HG03521 (cell line): Measurements from ENCODE around the gene UBE2B.
"Not testable (repeated sequence)": the region's sequence is repeated elsewhere in the genome, so short reads cannot be mapped to it uniquely, and the experiment has no call there.

Experiments
- ATAC-seq: cut with Tn5 transposase; IDR thresholded peaks from one replicate; pipeline ENCODE4 v1.9.1; 2021; ENCODE audit warnings: mild to moderate bottlenecking, moderate library complexity; ENCODE audit not compliant: unreplicated experiment

Gene UBE2B

DNA sequence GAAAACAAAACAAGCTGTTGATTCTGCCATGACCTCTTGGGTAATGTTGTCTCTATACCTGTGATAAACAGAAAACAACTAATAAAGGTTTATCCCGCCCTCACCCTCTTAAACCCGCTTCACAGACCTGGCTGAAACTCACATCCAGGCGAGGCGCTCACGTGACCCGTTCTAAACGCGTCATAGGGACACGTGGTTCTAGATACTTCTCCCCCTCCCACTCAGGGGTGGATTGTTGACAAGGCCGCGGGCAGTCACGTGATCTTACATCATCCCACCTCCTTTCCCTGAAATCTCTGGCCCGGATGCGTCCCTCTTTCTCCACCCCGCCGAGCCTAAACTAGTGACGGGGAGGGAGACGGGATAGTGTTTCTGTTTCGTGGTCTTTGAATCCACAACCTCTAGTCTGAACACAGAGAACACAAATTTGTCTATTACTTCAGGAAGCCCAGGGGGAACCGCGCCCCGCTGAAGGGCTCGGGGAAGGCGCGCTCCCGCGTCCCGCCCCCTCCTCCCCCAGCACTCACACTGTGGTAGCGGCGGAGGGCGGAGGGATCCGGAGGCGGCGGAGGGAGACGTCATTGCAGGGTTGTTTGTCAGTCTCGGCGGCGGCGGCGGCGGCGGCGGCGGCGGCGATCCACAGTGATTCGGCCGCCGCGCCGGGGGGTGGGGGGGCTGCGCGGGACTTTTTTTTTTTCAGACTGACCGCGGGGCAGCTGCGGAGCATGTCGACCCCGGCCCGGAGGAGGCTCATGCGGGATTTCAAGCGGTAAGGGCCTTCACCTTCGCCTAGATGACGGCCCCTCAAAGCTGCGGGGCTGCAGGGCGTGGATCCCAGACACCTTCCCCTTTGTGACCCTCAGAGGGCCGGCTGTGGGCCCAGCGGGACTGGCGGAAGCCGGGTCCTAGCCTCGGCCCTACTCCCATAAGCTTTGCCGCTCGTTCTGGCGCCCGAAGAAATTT is at the start of gene UBE2B:
Gene UBE2B (plus strand): TSS at position 699 of the 963 bp plus-strand sequence. CDS start 27 bp downstream, at position 726.
- peak; percentile 72 for ATAC-seq

DNA sequence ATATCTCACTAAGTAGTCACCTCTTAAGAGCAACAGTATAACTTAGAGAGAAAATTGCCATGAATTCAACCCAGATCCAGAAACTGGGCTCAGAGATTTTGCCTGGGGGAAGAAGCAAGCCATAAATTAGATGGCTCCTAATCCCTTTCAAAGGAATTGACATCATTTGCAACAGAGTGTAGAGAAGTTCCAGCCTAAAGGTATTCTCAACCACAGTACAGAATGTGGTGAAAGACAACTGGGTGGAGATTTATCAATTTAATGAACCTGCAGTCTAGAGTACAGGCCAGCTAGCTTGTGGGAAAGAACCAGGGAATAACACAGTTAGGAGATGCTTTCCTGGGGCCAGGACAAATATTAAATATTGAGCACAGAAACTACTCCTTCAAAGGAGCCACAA is 44.0 kb upstream of the UBE2B start:
- ATAC-seq, result no peak

DNA sequence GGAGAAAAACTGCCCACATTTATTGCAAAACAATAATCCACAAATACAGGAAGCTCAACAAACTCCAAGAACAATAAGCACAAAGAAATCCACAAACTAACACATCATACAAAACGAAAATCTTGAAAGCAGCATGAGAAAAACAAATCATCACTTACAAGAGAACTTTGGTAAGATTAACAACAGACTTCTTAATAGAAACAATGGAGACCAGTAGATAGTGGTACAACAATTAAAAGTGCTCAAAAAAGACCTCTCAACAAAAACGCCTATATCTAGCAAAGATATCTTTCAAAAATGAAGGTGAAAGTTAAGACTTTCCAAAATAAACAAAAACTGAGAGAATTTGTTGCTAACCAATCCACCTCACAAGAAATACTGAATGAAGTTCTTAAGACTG is 42.8 kb upstream of the UBE2B start:
- ATAC-seq, result no peak

DNA sequence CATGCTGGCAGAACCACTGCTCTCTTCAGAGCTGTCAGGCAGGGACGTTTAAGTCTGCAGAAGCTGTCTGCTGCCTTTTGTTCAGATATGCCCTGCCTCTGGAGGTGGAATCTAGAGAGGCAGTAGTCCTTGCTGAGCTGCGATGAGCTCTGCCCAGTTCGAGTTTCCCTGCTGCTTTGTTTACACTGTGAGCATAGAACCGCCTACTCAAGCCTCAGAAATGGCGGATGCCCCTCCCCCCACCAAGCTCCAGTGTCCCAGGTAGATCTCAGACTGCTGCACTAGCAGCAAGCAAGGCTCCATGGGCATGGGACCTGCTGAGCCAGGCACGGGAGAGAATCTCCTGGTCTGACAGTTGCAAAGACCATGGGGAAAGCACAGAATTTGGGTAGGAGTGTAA is 34.5 kb upstream of the UBE2B start:
- ATAC-seq, result not testable (repeated sequence)

DNA sequence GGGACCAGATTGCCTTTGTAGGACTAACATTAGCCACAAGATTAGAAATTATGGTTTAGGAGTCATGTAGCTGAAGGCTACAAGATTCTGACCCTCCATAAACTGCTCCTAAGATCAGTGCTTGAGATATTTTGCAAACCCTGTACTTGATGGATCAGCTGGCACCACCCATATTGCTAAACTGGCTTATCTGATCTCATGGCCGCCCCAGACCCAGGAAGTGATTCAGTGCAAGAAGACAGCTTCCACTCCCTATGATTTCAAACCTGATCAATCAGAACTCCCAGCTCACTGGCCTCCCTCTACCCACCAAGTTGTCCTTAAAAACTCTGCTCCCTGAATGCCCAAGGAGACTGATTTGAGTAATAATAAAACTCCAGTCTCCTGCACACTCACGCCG is 27.9 kb upstream of the UBE2B start:
- not testable (repeated sequence) for ATAC-seq

DNA sequence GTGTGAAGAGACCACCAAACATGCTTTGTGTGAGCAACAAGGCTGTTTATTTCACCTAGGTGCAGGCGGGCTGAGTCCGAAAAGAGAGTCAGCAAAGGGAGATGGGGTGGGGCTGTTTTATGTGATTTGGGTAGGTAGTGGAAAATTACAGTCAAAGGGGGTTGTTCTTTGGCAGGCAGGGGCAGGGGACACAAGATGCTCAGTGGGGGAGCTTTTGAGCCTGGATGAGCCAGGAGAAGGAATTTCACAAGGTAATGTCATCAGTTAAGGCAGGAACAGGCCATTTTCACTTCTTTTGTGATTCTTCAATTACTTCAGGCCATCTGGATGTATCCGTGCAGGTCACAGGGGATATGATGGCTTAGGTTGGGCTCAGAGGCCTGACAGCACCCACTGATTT is 25.9 kb upstream of the UBE2B start:
- not testable (repeated sequence) for ATAC-seq

DNA sequence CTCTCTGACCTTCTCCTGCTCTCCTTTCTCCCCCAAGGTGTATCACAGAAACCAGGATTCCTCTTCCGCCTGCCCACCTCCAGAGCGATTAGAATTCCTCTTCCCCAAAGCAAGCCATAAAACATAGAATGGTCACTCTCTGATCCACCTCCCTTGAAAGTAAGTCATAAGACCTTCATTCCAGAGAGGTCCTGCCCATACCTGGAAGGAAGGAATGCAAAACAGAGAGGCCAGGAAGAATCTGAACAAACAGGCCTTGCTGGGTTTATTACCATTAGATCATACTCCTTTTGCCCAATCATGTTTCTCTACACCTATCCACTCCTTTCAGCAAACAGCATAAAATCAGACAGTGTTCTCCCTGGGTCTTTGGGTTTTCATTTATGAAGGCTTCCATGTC is 25.4 kb upstream of the UBE2B start:
- no peak for ATAC-seq

DNA sequence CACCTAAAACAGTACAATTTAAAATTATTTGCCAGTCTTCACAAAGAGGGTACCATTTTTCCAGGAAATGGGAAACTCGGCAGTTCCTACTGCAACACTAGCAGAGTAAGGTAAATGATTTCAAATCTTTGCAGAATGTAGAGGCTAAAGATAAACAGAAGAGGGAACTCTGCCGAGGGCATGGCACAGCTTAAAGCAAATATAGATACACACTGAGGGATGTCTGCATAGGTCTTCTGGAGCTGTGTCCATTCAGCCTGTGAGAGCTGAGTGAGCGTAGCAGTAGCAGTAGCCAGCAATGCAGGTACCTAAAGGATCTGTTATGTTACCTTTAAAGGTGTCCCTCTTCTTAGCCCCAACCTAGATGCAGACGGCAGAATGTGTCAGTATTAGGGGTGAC is 21.9 kb upstream of the UBE2B start:
- ATAC-seq, result no peak

DNA sequence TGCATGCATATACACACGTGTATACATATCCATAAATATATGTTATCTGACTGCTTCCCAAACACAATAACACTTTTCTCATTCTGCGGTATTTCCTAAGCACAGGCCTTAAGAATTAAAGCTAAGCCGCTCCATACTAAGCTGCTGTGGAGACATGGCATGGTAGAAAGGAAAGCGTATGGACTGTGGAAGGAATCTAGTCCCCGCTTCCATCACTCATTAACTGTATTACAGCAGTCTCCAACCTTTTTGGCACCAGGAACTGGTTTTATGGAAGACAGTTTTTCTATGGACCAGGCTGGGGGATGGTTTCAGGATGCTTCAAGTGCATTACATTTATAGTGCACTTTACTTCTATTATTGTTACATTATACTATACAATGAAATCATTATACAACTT is 15.7 kb upstream of the UBE2B start:
- no peak for ATAC-seq

DNA sequence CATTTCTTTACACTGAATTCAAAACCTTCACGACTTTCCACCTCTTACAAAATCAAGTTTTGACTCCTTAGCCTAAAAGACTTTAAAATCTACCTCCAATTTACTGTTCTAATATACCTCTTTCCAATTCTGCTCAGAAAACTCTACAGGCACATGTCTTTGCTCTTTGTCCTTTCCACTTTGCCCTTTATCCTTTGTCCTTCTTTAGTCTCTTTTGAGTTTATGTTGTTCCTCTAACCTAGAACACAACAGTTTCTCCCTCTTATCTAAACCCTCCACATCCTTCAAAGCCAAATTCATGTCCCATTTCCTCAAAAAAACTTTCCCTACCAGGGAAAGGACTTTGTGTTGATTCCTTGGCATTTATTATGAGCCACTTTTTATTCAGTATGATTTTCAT is 5.8 kb upstream of the UBE2B start:
- ATAC-seq, result no peak

DNA sequence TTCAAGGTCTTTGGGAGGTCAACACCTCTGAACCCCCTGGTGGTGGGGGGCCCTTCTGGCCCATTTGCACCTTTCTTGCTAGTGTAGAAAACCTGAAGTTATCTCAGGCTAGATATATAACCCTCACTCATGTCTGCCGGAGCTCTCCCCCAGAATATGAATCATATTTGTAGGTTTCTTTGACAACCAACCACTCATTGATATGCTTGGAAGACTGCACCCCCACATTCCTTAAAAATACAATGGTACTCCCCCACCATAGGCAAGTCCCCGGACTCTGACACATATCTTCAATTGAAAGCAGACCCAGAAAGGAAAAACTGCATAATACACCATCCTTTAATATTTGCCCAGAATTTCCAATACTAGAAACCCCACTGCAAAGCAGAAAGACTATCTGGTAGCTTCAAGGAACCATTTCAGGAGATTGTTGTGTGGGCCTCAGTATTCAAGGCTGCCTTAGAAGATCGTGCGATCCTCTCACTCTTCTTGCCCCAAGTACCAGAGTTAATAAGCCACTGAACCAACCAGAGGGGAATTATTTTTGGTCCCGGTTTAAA is 978 bp upstream of the UBE2B start:
- peak; percentile 3 for ATAC-seq

DNA sequence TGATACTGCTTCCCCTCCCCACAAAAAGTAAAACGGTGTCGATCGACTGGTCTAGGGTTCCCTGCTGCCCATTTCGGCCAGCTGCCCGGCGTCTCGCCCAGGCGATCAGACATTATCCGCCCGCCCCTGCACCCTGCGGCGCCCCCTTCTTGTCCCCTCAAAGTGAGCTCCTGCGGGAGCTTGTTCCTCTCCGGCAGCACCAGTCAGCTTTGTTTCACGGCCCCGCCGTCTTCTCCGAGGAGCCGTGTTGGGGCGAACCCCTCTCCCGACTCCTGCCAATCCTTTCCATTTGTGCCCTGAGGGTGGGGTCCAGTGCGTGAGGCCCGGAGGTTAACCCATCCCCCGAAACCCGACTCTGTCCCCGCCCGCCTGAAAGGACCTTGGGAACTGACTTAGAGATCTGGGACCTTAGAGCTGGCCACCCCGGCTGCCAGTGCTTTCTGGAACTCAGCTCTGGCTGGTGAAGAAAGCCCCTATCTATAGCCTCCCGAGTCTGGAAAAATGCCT is 518 bp downstream of the UBE2B start:
- peak; percentile 2 for ATAC-seq

DNA sequence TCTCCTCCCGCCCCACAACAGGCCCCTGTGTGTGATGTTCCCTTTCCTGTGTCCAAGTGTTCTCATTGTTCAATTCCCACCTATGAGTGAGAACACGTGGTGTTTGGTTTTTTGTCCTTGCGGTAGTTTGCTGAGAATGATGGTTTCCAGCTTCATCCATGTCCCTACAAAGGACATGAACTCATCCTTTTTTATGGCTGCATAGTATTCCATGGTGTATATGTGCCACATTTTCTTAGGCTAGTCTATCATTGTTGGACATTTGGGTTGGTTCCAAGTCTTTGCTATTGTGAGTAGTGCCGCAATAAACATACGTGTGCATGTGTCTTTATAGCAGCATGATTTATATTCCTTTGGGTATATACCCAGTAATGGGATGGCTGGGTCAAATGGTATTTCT is 2.3 kb downstream of the UBE2B start:
- not testable (repeated sequence) for ATAC-seq

DNA sequence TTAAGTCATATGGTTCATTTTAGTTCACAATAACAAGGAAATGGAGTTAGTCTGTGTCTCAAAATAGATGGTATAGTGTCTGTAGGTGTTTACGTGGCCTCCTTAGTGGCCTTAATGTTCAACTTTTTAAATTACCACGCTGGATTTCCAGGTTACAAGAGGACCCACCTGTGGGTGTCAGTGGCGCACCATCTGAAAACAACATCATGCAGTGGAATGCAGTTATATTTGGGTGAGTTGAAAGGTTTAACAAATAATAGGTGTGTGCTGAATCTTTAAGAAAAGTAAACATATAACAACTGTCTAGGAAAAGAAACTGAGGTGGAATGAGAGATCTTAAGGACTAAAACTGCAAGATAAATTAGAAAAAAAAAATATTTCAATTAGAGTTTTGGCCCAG is 2.9 kb downstream of the UBE2B start:
- no peak for ATAC-seq

DNA sequence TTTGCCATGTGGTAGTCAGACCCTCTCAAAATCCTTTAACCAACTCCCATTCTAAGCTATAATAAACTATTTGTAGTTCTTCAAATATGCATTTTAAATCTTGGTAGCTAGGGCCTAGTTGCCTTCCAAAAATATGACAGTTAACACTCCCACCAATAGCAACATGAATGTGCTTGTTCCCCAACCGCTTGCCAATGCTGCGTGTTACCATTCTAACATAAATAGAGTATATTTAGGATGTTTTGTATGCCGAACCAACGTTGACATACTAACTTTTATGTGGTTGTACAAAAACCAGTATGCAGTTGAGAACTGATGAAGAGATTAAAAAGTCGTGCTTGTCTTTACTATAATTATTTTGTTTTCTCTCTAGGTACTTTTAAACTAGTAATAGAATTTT is 9.0 kb downstream of the UBE2B start:
- ATAC-seq, result no peak

DNA sequence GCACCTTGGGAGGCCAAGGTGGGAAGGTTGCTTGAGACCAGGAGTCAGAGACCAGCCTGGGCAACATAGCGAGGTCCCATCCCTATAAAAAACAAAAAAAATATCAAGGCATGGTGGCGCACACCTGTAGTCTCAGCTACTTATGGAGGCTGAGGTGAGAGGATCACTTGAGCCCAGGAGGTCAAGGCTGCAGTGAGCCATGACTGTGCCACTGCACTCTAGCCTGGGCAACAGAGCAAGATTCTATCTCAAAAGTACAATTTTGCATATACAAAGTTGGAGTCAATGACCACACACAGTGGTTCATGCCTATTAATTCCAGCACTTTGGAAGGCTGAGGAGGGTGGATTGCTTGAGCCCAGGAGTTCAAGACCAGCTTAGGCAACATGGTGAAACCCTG is 10.8 kb downstream of the UBE2B start:
- not testable (repeated sequence) for ATAC-seq

DNA sequence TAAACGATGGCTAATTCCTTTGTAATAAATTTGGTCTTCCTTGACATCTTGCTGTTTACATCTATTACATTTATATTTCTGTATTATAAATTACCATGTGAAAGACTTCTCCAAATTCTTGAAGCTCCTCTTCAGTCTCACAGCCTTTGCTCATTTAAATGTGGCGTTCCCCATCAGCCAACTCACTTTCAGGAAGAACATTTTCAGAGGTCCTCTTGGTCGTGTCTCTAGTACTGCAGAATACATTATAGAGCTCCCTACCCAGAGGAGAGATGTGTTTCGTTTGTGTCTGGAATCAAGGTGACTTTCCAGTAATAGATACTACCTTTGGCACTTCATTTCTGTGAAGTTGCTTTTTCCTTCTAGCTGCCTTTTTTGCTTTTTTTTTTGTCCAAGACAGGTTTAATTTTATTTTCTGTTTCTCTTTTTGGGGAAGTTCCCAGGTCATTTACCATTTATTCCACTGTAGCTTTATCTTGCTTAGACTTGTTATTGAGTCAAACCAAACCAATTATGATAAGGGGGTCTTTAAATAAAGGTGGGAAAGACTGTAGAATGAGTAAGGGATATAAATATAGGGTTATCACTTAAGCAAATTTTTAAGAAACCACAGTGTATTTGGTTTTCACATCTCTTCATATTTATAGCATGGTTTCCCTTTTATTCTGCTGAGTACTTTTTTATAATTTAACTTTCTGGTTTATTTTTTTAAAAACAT is 12.8 kb downstream of the UBE2B start:
- ATAC-seq, result no peak

DNA sequence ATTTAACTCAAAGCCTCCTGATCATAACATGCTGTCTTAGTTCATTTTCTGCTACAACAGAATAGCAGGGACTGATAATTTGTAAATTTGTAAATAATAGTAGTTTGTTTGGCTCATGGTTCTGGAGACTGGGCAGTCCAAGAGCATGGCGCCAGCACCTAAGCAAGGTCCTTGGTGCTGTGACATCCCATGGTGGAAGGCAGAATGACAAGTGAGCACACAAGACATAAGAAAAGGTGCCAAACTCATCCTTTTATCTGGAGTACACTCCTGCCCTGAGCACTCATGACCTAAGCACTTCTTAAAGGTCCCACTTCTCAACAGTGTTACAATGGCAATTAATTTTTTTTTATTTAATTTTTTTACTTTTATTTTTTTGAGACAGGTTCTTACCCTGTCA is 16.1 kb downstream of the UBE2B start:
- no peak for ATAC-seq

DNA sequence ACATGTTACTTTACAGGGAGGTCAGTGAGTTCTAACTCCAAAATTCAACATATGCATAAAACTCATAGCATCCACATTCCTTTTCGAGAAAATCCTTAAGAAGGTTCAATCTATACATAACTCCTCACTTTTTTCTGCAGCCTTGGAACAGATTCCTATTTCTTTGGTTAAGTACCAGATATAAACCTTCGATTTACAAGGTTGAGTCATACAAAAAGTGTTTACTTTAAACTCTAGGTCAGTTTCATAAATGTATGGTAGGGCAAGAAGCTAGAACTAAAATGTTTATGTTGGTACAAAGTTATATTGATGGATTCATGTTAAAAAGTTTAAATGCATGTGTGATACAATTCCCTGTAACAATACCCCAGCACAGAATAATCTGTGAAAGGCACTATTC is 20.9 kb downstream of the UBE2B start:
- ATAC-seq, result no peak

DNA sequence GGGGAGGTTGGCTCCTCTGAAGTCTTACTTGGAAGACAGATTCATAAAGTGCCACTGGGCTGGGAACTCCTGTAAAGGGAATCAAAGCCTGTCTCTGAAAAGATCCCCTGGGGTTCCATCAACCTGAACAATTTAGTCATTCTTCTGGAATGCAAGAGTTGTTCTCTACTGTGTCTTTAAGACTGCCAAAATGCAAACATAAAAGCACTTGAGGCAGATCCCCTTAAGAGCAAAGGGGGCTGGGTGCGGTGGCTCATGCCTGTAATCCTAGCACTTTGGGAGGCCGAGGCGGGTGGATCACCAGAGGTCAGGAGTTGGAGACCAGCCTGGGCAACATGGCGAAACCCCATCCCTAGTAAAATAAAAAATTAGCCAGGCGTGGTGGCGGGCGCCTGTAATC is 23.6 kb downstream of the UBE2B start:
- ATAC-seq, result no peak

DNA sequence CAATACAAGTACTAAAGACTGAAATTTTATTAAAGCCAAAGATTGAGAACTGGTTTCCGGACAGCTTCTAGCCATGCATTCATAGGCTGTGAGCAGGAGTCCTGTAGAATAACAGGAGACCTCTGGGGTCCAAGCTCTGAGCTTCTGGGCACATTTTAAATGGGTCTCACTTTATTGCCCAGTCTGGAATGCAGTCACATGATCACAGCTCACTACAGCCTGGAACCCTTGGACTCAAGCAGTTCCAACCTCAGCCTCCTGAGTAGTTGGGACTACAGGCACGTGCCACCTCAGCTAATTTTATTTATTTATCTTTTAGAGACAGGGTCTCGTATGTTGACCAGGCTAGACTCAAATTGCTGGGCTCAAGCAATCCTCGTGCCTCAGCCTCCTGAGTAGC is 24.9 kb downstream of the UBE2B start:
- ATAC-seq, result no peak

DNA sequence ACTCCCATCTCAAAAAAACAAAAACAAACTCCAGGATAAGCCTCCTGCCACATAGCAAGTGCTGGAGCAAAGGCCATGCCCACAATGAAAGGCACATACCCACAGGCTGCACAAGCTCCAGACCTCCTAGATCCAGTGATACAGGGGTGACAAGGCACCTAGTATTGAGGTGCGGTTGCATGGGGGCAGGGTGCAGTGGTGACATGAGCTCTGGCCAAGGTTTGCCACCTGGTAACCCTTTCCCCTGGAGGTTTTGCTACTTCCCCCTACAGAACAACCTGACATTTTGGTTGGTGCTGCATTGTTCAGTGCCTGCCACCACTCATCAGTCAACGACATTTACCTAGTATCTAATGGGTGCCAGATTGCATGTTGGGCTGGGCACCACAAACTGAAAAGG is 25.8 kb downstream of the UBE2B start:
- no peak for ATAC-seq
